ENCODE data around the gene DDX47. TPM values are rescaled to one million over a fixed set of nuclear protein-coding genes. Genes with fewer than 3 reads are reported as not detected.
A peak's percentile ranks its signal among the peaks of the same experiment; 100 is the strongest.

The DDX47 gene
- total and polyA plus RNA-seq, 2 of the 13 experiments (the other 11 are each of a cell fraction or from before 2014, with no cell fraction given) = 48.5 to 78.7 TPM

GRCh38 chr12:12786706-12787601, 26.2 kb upstream of the DDX47 start (continued):
- TF ChIP-seq, protein P1, sequence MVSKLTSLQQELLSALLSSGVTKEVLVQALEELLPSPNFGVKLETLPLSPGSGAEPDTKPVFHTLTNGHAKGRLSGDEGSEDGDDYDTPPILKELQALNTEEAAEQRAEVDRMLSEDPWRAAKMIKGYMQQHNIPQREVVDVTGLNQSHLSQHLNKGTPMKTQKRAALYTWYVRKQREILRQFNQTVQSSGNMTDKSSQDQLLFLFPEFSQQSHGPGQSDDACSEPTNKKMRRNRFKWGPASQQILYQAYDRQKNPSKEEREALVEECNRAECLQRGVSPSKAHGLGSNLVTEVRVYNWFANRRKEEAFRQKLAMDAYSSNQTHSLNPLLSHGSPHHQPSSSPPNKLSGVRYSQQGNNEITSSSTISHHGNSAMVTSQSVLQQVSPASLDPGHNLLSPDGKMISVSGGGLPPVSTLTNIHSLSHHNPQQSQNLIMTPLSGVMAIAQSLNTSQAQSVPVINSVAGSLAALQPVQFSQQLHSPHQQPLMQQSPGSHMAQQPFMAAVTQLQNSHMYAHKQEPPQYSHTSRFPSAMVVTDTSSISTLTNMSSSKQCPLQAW (CRISPR knock-in tag; IDR thresholded peaks at IDR 0.05) = no peak
- TF ChIP-seq GABPA (IDR thresholded peaks at IDR 0.05; ENCODE audit: low read depth, low read length) (no peak), GABPA (CRISPR knock-in tag; IDR thresholded peaks at IDR 0.05; ENCODE audit: low read depth) (no peak), ZNF124 (CRISPR knock-in tag; IDR thresholded peaks at IDR 0.05) (0 out of 2 replicates have a peak, but pooled peaks have one; percentile 63), MXD3 (CRISPR knock-in tag; IDR thresholded peaks at IDR 0.05) (peak; percentile 86), ZKSCAN8 (CRISPR knock-in tag; IDR thresholded peaks at IDR 0.05; ENCODE audit: borderline replicate concordance) (no peak), E2F2 (CRISPR knock-in tag; IDR thresholded peaks at IDR 0.05; ENCODE audit: borderline replicate concordance) (no peak; the same call in 1 of the 2 replicates), ZFP36 (IDR thresholded peaks at IDR 0.05; ENCODE audit: borderline replicate concordance, low read depth, low read length, partially characterized antibody) (no peak), ZNF660 (CRISPR knock-in tag; IDR thresholded peaks at IDR 0.05; ENCODE audit: borderline replicate concordance, low read depth) (no peak), BRCA1 (CRISPR knock-in tag; IDR thresholded peaks at IDR 0.05) (0 out of 2 replicates have a peak, but pooled peaks have one; percentile 62), SP140L (CRISPR knock-in tag; IDR thresholded peaks at IDR 0.05; ENCODE audit: borderline replicate concordance) (no peak), FOXA1 (IDR thresholded peaks at IDR 0.05) (no peak), FOXA1 (CRISPR knock-in tag; IDR thresholded peaks at IDR 0.05) (no peak)
- TF ChIP-seq, protein P2, sequence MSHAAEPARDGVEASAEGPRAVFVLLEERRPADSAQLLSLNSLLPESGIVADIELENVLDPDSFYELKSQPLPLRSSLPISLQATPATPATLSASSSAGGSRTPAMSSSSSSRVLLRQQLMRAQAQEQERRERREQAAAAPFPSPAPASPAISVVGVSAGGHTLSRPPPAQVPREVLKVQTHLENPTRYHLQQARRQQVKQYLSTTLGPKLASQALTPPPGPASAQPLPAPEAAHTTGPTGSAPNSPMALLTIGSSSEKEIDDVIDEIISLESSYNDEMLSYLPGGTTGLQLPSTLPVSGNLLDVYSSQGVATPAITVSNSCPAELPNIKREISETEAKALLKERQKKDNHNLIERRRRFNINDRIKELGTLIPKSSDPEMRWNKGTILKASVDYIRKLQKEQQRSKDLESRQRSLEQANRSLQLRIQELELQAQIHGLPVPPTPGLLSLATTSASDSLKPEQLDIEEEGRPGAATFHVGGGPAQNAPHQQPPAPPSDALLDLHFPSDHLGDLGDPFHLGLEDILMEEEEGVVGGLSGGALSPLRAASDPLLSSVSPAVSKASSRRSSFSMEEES (CRISPR knock-in tag; IDR thresholded peaks at IDR 0.05) = peak; percentile 77; the same call in 1 of the 2 replicates

Data from HepG2 (cell line).